SK-N-SH treated with all-trans-retinoic acid at 6 μM for 48 hours (cell line): ENCODE results near the gene FXYD4.

Experiments used
- PATZ1 ChIP-seq: fragments of 250-450 bp; sonication (Bioruptor Pico); IDR thresholded peaks from 2 replicates; pipeline ENCODE4 v1.8.0; 2020; ENCODE audit warnings: mild to moderate bottlenecking, moderate library complexity, borderline replicate concordance
- TCF4 ChIP-seq: fragments of 250-450 bp; sonication (Bioruptor Pico); IDR thresholded peaks from 2 replicates; pipeline ENCODE4 v1.8.0; 2021; ENCODE audit warnings: mild to moderate bottlenecking, moderate library complexity, borderline replicate concordance
- TSHZ2 ChIP-seq: fragments of 250-450 bp; sonication (Bioruptor Pico); IDR thresholded peaks from 2 replicates; pipeline ENCODE4 v1.5.0; 2020; ENCODE audit warnings: mild to moderate bottlenecking, moderate library complexity

GRCh38 chr10:43344051-43344450 lies 27.4 kb upstream of the FXYD4 start:
- TF ChIP-seq TCF4 (CRISPR knock-in tag) (no peak), PATZ1 (CRISPR knock-in tag) (no peak), TSHZ2 (CRISPR knock-in tag) (no peak)
